Measurements from ENCODE around the gene SNX11.

The SNX11 gene

GRCh38 chr17:48134912-48135480 is 27.4 kb downstream of the SNX11 start:
- no peak for DNase-seq

- DNase-seq: no peak
These were observed 30.1 kb downstream of the SNX11 start for GRCh38 chr17:48137656-48138055.

- DNase-seq: no peak
These were observed 32.4 kb downstream of the SNX11 start for GRCh38 chr17:48139944-48140343.

- no peak for DNase-seq
These were observed 36.1 kb downstream of the SNX11 start for GRCh38 chr17:48143629-48144028.

- DNase-seq: no peak
These were observed 36.7 kb downstream of the SNX11 start for GRCh38 chr17:48144231-48144630.

GRCh38 chr17:48144976-48145798 is 37.6 kb downstream of the SNX11 start:
- DNase-seq: no peak

GRCh38 chr17:48148029-48148770 is 40.6 kb downstream of the SNX11 start:
- no peak for DNase-seq

GRCh38 chr17:48148854-48149786 is 41.6 kb downstream of the SNX11 start:
- DNase-seq: no peak

GRCh38 chr17:48149787-48150463 is 42.4 kb downstream of the SNX11 start:
- DNase-seq: no peak

GRCh38 chr17:48150597-48151001 is 43.0 kb downstream of the SNX11 start:
- no peak for DNase-seq

GRCh38 chr17:48151220-48151619 is 43.7 kb downstream of the SNX11 start:
- DNase-seq: no peak

- no peak for DNase-seq
These were observed 44.7 kb downstream of the SNX11 start for GRCh38 chr17:48152289-48152688.

- DNase-seq: no peak
These were observed 46.3 kb downstream of the SNX11 start for GRCh38 chr17:48153691-48154358.

- no peak for DNase-seq
These were observed 48.5 kb downstream of the SNX11 start for GRCh38 chr17:48155889-48156611.

GRCh38 chr17:48159232-48159631 is 51.7 kb downstream of the SNX11 start:
- DNase-seq: no peak

GRCh38 chr17:48160177-48161081 is 52.9 kb downstream of the SNX11 start:
- DNase-seq: no peak

- DNase-seq: no peak
These were observed 53.8 kb downstream of the SNX11 start for GRCh38 chr17:48161127-48161905.

- no peak for DNase-seq
These were observed 54.9 kb downstream of the SNX11 start for GRCh38 chr17:48162306-48162934.

All from GOT3 (cell line).